ENCODE data around the gene HAVCR2. TPM values are rescaled to one million over a fixed set of nuclear protein-coding genes. Genes with fewer than 3 reads are reported as not detected.
A peak's percentile ranks its signal among the peaks of the same experiment; 100 is the strongest.

Gene HAVCR2
- total and polyA plus RNA-seq, 10 of the 15 experiments (the other 5 are each of a cell fraction or from before 2014, with no cell fraction given): 5.2 to 7.5 (median 6.9) TPM

- peak; percentile 97 for TF ChIP-seq PBX3 (IDR thresholded peaks at IDR 0.05; ENCODE audit: insufficient replicate concordance, low read depth, low read length)
- peak; percentile 50 for TF ChIP-seq E4F1 (IDR thresholded peaks at IDR 0.05; ENCODE audit: borderline replicate concordance, partially characterized antibody)
- peak in 1 of 2 experiments; percentile 15; a peak in 1 of 4 replicates for TF ChIP-seq IKZF2 (IDR thresholded peaks at IDR 0.05)
- TF ChIP-seq CREB1 (IDR thresholded peaks at IDR 0.05; ENCODE audit: low read depth): peak; percentile 67
- TF ChIP-seq SP1 (IDR thresholded peaks at IDR 0.05; ENCODE audit: low read depth, low read length): peak; percentile 88
- no peak for TF ChIP-seq RELA (IDR thresholded peaks at IDR 0.05; ENCODE audit: borderline replicate concordance, partially characterized antibody)
- TF ChIP-seq MTA2 (IDR thresholded peaks at IDR 0.05; ENCODE audit: low read depth): peak; percentile 15; the same call in 1 of the 2 replicates
- TF ChIP-seq MXI1 (IDR thresholded peaks at IDR 0.05; ENCODE audit: low read depth, low read length): peak; percentile 39; the same call in 1 of the 2 replicates
- TF ChIP-seq TAF1 (IDR thresholded peaks at IDR 0.05; ENCODE audit: borderline replicate concordance, low read depth, low read length): peak; percentile 87; the same call in 1 of the 2 replicates
- TF ChIP-seq ZBTB40 (IDR thresholded peaks at IDR 0.05; ENCODE audit: borderline replicate concordance): peak; percentile 91
- peak; percentile 91 for TF ChIP-seq NFYB (IDR thresholded peaks at IDR 0.05; ENCODE audit: insufficient read depth, low read depth, low read length)
- TF ChIP-seq ZNF24 (IDR thresholded peaks at IDR 0.05): no peak
- 0 out of 2 replicates have a peak, but pooled peaks have one; percentile 8 for TF ChIP-seq TCF3 (IDR thresholded peaks at IDR 0.05; ENCODE audit: borderline replicate concordance, insufficient read depth, low read depth, low read length)
- TF ChIP-seq ATF3 (IDR thresholded peaks at IDR 0.05; ENCODE audit: borderline replicate concordance, extremely low read depth, low read depth, low read length): no peak
- TF ChIP-seq CTCF (IDR thresholded peaks at IDR 0.05 in 2 of 3, conservative IDR thresholded peaks at IDR 0.05 in 1 of 3; ENCODE audit: control insufficient read depth in 2 of 3, extremely low read depth in 1 of 3, insufficient read depth in 1 of 3, low read depth in 3 of 3, low read length in 3 of 3): no peak
- TF ChIP-seq EGR1 (IDR thresholded peaks at IDR 0.05; ENCODE audit: borderline replicate concordance in 1 of 2, low read depth in 2 of 2, low read length in 2 of 2): peak in 1 of 2 experiments; percentile 58; a peak in 1 of 3 replicates
Observed at GRCh38 chr5:157142317-157143126, 33.7 kb upstream of the HAVCR2 start, which contains the start of gene MED7 (continued).

Measured in GM12878 (cell line).